Aorta (tissue), 5 donors: Measurements from ENCODE around the gene COTL1. TPM values are rescaled to one million over a fixed set of nuclear protein-coding genes. Genes with fewer than 3 reads are reported as not detected.

Experiments
- ATAC-seq: fragments of 200-7000 bp; cut with Tn5 transposase; one replicate; pipeline ENCODE4 v1.9.1; 2022; ENCODE audit warnings: moderate library complexity; ENCODE audit not compliant: low FRiP score
- DNase-seq, 2 donors: peaks; one replicate each; pipeline ENCODE4 v3.0.0-alpha.2; 2020
- H3K27ac ChIP-seq, 2 donors: one replicate each; pipeline ENCODE4 v1.5.1; 2013; ENCODE audit warnings: low read length in 2 of 2, mild to moderate bottlenecking in 2 of 2, moderate library complexity in 2 of 2, control low read depth in 1 of 2, inconsistent platforms in 1 of 2, low read depth in 1 of 2
- H3K27me3 ChIP-seq, 2 donors: one replicate each; pipeline ENCODE4 v1.6.1; 2013; ENCODE audit warnings: control low read depth in 1 of 2, low read length in 1 of 2, mild to moderate bottlenecking in 1 of 2, moderate library complexity in 1 of 2; ENCODE audit not compliant: insufficient read depth in 2 of 2, control insufficient read depth in 1 of 2
- H3K36me3 ChIP-seq, 2 donors: one replicate each; pipeline ENCODE4 v1.6.1; 2013; ENCODE audit warnings: control low read depth in 1 of 2, low read length in 1 of 2, mild to moderate bottlenecking in 1 of 2; ENCODE audit not compliant: insufficient read depth in 2 of 2, control insufficient read depth in 1 of 2
- H3K4me1 ChIP-seq, 2 donors: one replicate each; pipeline ENCODE4 v1.6.1; 2013; ENCODE audit warnings: low read length in 2 of 2, control low read depth in 1 of 2, mild to moderate bottlenecking in 1 of 2, moderate library complexity in 1 of 2; ENCODE audit not compliant: insufficient read depth in 2 of 2, control insufficient read depth in 1 of 2
- H3K4me3 ChIP-seq, 2 donors: one replicate each; pipeline ENCODE4 v1.5.1; 2013; ENCODE audit warnings: low read length in 2 of 2, control low read depth in 1 of 2, mild to moderate bottlenecking in 1 of 2
- H3K9me3 ChIP-seq: one replicate; pipeline ENCODE4 v1.6.1; 2013; ENCODE audit warnings: mild to moderate bottlenecking, low read length; ENCODE audit not compliant: control insufficient read depth
- whole genome bisulfite sequencing, 2 donors: extraction: QIAGEN DNeasy Blood & Tissue Kit; methylation state at CpG; one replicate each; pipeline ENCODE4 v1.1.7; 2013; 5-methylcytosine and 5-hydroxymethylcytosine counted together
- intact Hi-C, 2 donors: fragments of 100-400 bp; cut with DNase I; formaldehyde crosslinking; loops; one replicate each; pipeline versions ENCODE4 v1.14.2 to v1.15.0; 2022
- polyA plus RNA-seq, 2 donors: library from polyadenylated mRNA; stranded (reverse); fragments of 200-250 nt; gene quantifications; one replicate each; pipeline ENCODE4 v1.2.3, GENCODE V29; 2013
- total RNA-seq, 2 donors: library from RNA; stranded (reverse); fragmentation: NEBNext Ultra II Directional; extraction: Animal tissue kit (Norgen Biotek cat#: 25700); gene quantifications; one replicate each; pipeline ENCODE4 v1.2.1, GENCODE V29; 2021
- donor health status: healthy with polysubstance abuse.
- donor health status: Bipolar disorder and iron deficiency.
- donor health status: DM: no; HTN: no; CAD: no.
- donor health status: DM: no; HTN: no; CAD: no.
- donor health status: DM: yes; HTN: yes; CAD: no.

COTL1 gene
- total and polyA plus RNA-seq, 4 donors, result 22.8 to 69.9 (median 60.0) TPM

DNA sequence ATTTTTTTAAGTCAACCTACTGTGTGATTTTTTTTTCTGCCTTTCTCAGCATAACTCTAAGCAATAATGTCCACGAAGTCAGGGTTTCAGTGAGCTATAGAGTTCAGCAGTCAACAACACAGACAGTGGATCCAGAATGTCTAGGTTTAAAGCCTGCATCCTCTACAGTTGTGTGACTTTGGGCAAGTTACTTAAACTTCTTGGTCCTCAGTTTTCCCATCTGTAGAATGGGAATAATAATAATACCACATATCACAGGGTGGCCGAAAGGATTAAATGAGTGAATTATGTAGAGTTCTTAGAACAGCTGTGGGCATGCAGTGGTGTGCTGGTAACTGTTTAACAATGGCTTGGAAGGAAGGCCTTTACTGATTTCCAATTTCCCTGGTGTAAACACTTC lies 74.6 kb downstream of the COTL1 start:
- Histone ChIP-seq H3K4me1 (no peaks in the 10 kb centered on the region), H3K9me3 (no peaks in the 10 kb centered on the region), H3K36me3 (no peaks in the 10 kb centered on the region), H3K27ac (no peak overlapping the region), H3K4me3 (no peak overlapping the region), H3K27me3 (no peaks in the 10 kb centered on the region)
- DNase-seq, result no peak
- WGBS, 2 donors, result 96% methylated on average over 2 of the region's 2 CpGs
- intact Hi-C loops, result no loop called here
- ATAC-seq, result no peak

DNA sequence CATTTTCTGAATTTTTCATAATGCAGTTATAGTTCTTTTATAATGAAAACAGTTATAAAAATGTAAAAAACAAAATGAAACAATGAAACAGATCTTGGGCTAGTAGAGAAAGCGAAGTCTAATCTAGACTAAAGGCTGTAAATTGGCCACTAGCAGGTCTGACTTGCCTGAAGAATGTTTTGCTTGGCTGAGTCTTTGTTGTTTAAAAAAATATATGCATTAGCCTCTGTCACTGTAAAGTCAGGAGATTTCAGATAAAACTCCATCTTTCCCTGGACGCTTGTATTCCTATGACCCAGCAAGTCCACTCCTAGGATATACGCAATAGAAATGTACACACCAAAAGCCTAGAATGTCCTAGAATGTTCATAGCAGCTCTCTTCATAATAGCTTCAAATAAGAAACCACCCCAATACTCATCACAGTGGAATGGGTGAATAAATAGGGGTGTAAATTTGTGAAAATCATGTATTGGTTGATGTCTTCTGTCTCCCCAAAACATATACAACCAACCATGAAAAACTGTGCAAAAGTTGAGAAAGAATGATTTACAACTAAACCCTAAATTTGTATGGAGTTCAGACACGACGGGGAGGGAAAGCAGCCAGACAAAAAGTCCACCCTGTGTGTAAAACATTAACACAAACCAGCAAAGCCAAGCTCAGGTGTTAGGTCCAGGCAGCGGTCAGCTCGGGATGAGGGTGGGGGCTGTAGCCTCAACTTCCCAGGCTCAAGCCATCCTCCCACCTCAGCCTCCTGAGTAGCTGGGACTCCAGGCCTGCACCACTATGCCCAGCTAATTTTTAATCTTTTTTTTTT lies 75.7 kb downstream of the COTL1 start:
- intact Hi-C loops, result no loop called here
- DNase-seq (no peak), ATAC-seq (no peak)
- Histone ChIP-seq H3K9me3 (no peaks in the 10 kb centered on the region), H3K27me3 (no peaks in the 10 kb centered on the region), H3K4me1 (no peaks in the 10 kb centered on the region), H3K36me3 (no peaks in the 10 kb centered on the region), H3K4me3 (no peak overlapping the region), H3K27ac (no peak overlapping the region)
- 31 to 42% methylated on average over 7 of the region's 7 CpGs for WGBS, 2 donors

- DNase-seq, result no peak
- no peak overlapping the region for H3K4me3 ChIP-seq
- H3K27ac ChIP-seq, result no peak overlapping the region
- H3K9me3 ChIP-seq, result no peaks in the 10 kb centered on the region
- no peak for ATAC-seq
- H3K27me3 ChIP-seq, result no peaks in the 10 kb centered on the region
- intact Hi-C loops, result no loop called here
- 89 to 90% methylated on average over 4 of the region's 4 CpGs for WGBS, 2 donors
- no peaks in the 10 kb centered on the region for H3K4me1 ChIP-seq
- no peaks in the 10 kb centered on the region for H3K36me3 ChIP-seq
Measured at GRCh38 chr16:84540194-84540593, 77.7 kb downstream of the COTL1 start.

GRCh38 chr16:84538222-84538840 lies 79.5 kb downstream of the COTL1 start:
- H3K4me1 ChIP-seq, result no peaks in the 10 kb centered on the region
- no peaks in the 10 kb centered on the region for H3K27me3 ChIP-seq
- 97 to 99% methylated on average over 6 of the region's 6 CpGs for WGBS, 2 donors
- ATAC-seq, result no peak
- H3K27ac ChIP-seq, result no peak overlapping the region
- DNase-seq, result no peak
- H3K9me3 ChIP-seq, result no peaks in the 10 kb centered on the region
- H3K36me3 ChIP-seq, result no peaks in the 10 kb centered on the region
- intact Hi-C loops, result no loop called here
- no peak overlapping the region for H3K4me3 ChIP-seq

DNA sequence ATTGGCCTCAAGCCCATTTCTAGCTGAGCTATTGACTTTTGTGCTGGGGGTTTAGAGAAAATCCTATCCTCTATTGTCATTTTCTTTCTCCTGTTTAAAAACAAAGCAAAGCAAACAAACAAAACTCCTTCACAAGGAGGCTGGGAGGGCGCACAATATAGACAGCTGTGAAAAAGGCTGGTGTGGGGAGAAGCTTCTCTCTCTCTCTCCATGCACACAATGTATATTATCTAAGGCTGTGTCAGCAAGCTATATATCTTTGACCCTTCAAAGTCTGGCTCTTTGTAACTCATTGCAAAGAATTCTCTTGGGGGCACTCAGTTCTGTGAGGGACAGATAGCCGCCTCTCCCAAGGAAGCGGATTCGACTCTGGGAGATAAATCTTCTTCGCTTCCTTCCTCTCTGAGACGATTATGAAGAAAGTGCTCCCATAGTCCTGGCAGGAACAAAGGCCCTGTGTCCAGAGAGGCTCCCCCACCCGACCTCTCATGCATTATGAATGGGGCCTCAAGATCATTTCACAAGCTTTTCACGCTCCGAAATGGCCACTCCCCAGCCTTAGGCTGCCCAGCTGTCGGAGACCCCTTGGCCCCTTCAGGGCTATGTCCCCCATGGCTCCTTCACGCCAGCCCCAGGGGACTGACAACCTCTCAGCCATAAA lies 80.3 kb downstream of the COTL1 start:
- Histone ChIP-seq H3K9me3 (no peaks in the 10 kb centered on the region), H3K4me3 (no peak overlapping the region), H3K27me3 (no peaks in the 10 kb centered on the region), H3K36me3 (no peaks in the 10 kb centered on the region), H3K4me1 (no peaks in the 10 kb centered on the region), H3K27ac (no peak overlapping the region)
- 88 to 91% methylated on average over 11 of the region's 11 CpGs for WGBS, 2 donors
- ATAC-seq (no peak), DNase-seq (no peak)
- intact Hi-C loops, result no loop called here

DNA sequence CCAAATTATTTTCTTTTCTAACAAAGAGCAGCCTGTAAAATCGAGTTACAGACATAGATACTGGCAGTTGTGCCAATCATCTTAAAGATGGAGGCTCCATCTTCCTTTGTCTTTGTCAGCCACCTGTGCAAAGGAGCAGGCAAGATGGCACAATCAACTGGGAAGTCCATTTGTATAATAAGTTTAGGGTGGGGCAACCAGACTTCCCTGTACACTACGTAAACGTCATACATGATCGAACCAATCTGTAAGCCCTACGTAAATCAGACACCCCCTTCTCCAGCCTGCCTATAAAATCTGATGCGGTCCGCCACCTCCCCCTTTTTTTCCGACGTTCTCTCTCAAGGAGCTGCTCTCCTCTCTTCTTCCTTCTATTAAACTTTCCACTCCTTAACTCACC lies 82.0 kb downstream of the COTL1 start:
- H3K4me1 ChIP-seq, result peaks cover 0 to 7% of the 10 kb centered on the region in 2 donors
- DNase-seq, result no peak
- no peaks in the 10 kb centered on the region for H3K9me3 ChIP-seq
- H3K36me3 ChIP-seq, result no peaks in the 10 kb centered on the region
- no peak for ATAC-seq
- intact Hi-C loops, result no loop called here
- H3K27me3 ChIP-seq, result no peaks in the 10 kb centered on the region
- no peak overlapping the region for H3K27ac ChIP-seq
- WGBS, 2 donors, result 94 to 96% methylated on average over 9 of the region's 9 CpGs
- H3K4me3 ChIP-seq, result no peak overlapping the region

DNA sequence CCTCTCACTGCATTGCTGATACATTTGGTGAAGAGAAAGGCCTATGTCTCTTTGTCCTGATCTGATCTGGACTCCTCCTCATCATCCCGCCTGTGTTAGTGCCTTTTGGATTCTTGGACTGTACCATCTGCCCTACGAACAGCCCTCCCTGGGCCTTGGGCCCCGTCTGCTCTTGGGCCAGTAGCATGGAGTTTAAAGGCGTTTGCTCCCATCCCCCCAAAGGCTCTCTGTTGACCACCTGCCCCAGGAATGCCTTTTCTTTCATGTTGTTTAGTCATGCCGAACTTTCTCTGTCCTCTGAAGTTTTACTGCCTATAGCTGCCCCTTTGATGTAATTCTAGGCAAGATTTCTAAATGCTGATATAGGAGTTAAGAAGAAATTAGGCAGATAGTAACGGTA lies 82.5 kb downstream of the COTL1 start:
- intact Hi-C loops, result no loop called here
- peaks cover 0 to 7% of the 10 kb centered on the region in 2 donors for H3K4me1 ChIP-seq
- DNase-seq (no peak), ATAC-seq (no peak)
- no peaks in the 10 kb centered on the region for H3K27me3 ChIP-seq
- WGBS, 2 donors, result 79% methylated on average over 6 of the region's 6 CpGs
- H3K36me3 ChIP-seq, result no peaks in the 10 kb centered on the region
- H3K9me3 ChIP-seq, result no peaks in the 10 kb centered on the region
- H3K27ac ChIP-seq, result no peak overlapping the region
- no peak overlapping the region for H3K4me3 ChIP-seq

DNA sequence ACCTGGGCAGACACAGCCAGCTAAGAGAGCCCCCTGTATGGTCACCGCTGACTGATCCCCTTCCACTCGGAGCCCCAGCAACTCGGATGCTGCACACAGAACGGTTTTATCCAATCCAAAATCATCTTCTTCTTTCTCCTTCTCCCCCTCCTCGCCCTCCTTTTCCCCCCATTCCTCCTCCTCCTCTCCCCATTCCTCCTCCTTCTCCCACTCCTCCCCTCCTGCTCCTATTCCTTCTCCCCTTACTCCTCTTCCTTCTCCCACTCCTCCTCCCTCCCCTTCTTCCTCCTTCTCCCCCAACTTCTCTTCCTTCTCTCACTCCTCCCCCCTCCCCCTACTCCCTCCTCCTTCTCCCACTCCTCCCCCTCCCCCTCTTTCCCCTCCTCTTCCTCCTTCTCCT lies 83.1 kb downstream of the COTL1 start:
- DNase-seq, result no peak
- Histone ChIP-seq H3K27me3 (no peaks in the 10 kb centered on the region), H3K27ac (no peak overlapping the region), H3K4me3 (no peak overlapping the region), H3K4me1 (peaks cover 0 to 7% of the 10 kb centered on the region in 2 donors), H3K9me3 (no peaks in the 10 kb centered on the region), H3K36me3 (no peaks in the 10 kb centered on the region)
- WGBS, 2 donors, result 95 to 97% methylated on average over 5 of the region's 5 CpGs
- ATAC-seq, result no peak
- intact Hi-C loops, result loop anchor here (5.0 kb wide), 1 partner anchor 82 kb away; the partner anchor contains the start of gene COTL1 (in 2 of the 2)
